Endothelial cell of umbilical vein (primary cell): ENCODE measurements around the gene RUNX2. TPM values are rescaled to one million over a fixed set of nuclear protein-coding genes. Genes with fewer than 3 reads are reported as not detected.

ENCODE experiments used
- BruUV-seq: library from RNA; stranded (reverse); fragments of 400-500 nt; replicated peaks from 2 replicates; lab custom pipeline; 2021; lab: Mats Ljungman, UMichigan
- CTCF ChIA-PET: fragments of 300-600, 350-600 bp; sonication (Branson Sonifier 250); formaldehyde crosslinking; loops from one replicate; lab custom pipeline; 2021; ENCODE audit warnings: antibody characterized with exemption, inconsistent platforms; lab: Charles Lee
- POLR2A ChIA-PET: fragments of 300-600, 350-600 bp; sonication (Branson Sonifier 250); formaldehyde crosslinking; loops from one replicate; lab custom pipeline; 2021; ENCODE audit warnings: antibody characterized with exemption, inconsistent platforms; lab: Charles Lee
- DNase-seq: peaks from one replicate; pipeline ENCODE4 v3.0.0-alpha.2; 2011; ENCODE audit warnings: low read depth, low spot score
- FAIRE-seq: peaks from 2 replicates; lab custom pipeline; 2011; peaks lifted over from hg19 to GRCh38; lab: Jason Lieb, UNC
- H2AFZ ChIP-seq: 2 replicates; pipeline ENCODE4 v1.6.0; 2012; ENCODE audit warnings: low read depth, low read length, control low read depth, inconsistent platforms
- H3K27ac ChIP-seq: 2 replicates; pipeline ENCODE4 v1.5.1; 2011; ENCODE audit warnings: low read depth, mild to moderate bottlenecking, control low read depth, low read length, moderate library complexity; ENCODE audit not compliant: insufficient read depth
- H3K27me3 ChIP-seq, 2 experiments: 2 replicates each; pipeline versions ENCODE4 v1.6.0 to v1.6.1; 2011; ENCODE audit warnings: low read length in 2 of 2, mixed read lengths in 1 of 2; ENCODE audit not compliant: control insufficient read depth in 2 of 2, insufficient read depth in 2 of 2
- H3K36me3 ChIP-seq, 2 experiments: 2 replicates in 1 of 2; 3 replicates in 1 of 2; pipeline ENCODE4 v1.5.1; 2011; ENCODE audit warnings: low read length in 2 of 2, mild to moderate bottlenecking in 1 of 2, moderate library complexity in 1 of 2; ENCODE audit not compliant: control insufficient read depth in 2 of 2, insufficient read depth in 2 of 2; ENCODE audit errors: extremely low read depth in 1 of 2
- H3K4me1 ChIP-seq: 3 replicates; pipeline ENCODE4 v1.5.1; 2011; ENCODE audit warnings: mild to moderate bottlenecking, low read length; ENCODE audit not compliant: control insufficient read depth, insufficient read depth; ENCODE audit errors: extremely low read depth
- H3K4me2 ChIP-seq: 2 replicates; pipeline ENCODE4 v1.6.1; 2011; ENCODE audit warnings: low read length, control low read depth, mixed read lengths; ENCODE audit not compliant: insufficient read depth
- H3K4me3 ChIP-seq, 3 experiments: fragments of 200-600 bp in 1 of 3; sonication (generic), shearing (Covaris generic) in 1 of 3; replicated peaks in 1 of 3; 2 replicates each; pipeline ENCODE4 v1.5.1; 2011 to 2016; ENCODE audit warnings: control low read depth in 3 of 3, low read length in 3 of 3, mild to moderate bottlenecking in 2 of 3, inconsistent platforms in 1 of 3, low read depth in 1 of 3, moderate library complexity in 1 of 3; ENCODE audit not compliant: insufficient read depth in 1 of 3
- H3K79me2 ChIP-seq: 2 replicates; pipeline ENCODE4 v1.6.0; 2012; ENCODE audit warnings: low read length, inconsistent platforms; ENCODE audit not compliant: control insufficient read depth, insufficient read depth
- H3K9ac ChIP-seq: replicated peaks from 2 replicates; pipeline ENCODE3; 2011; ENCODE audit warnings: low read length, control low read depth; ENCODE audit not compliant: insufficient read depth; ENCODE audit errors: extremely low read depth
- H3K9me1 ChIP-seq: replicated peaks from 3 replicates; pipeline ENCODE4 v1.6.0; 2011; ENCODE audit warnings: mild to moderate bottlenecking, low read length; ENCODE audit not compliant: control insufficient read depth, insufficient read depth; ENCODE audit errors: extremely low read depth
- H3K9me3 ChIP-seq: replicated peaks from 2 replicates; pipeline ENCODE4 v1.5.1; 2012; ENCODE audit warnings: low read length, inconsistent platforms; ENCODE audit not compliant: control insufficient read depth, insufficient read depth
- H4K20me1 ChIP-seq: replicated peaks from 2 replicates; pipeline ENCODE3; 2011; ENCODE audit warnings: mild to moderate bottlenecking, low read length; ENCODE audit not compliant: control insufficient read depth, insufficient read depth; ENCODE audit errors: extremely low read depth
- CTCF ChIP-seq, 2 donors: IDR thresholded peaks; 1 replicate in 1 of 2; 2 replicates in 1 of 2; pipeline ENCODE4 v1.5.1; 2011; ENCODE audit warnings: low read length in 2 of 2, mild to moderate bottlenecking in 2 of 2, moderate library complexity in 2 of 2, control low read depth in 1 of 2, inconsistent platforms in 1 of 2, low read depth in 1 of 2; ENCODE audit not compliant: insufficient read depth in 1 of 2; ENCODE audit errors: extremely low read depth in 1 of 2
- EZH2 ChIP-seq: IDR thresholded peaks from 2 replicates; pipeline ENCODE4 v1.6.1; 2012; ENCODE audit warnings: borderline replicate concordance, low read depth, mild to moderate bottlenecking, moderate library complexity, low read length, inconsistent platforms; ENCODE audit not compliant: severe bottlenecking
- FOS ChIP-seq: IDR thresholded peaks from 2 replicates; pipeline ENCODE4 v1.6.1; 2011; ENCODE audit warnings: mild to moderate bottlenecking, low read length, moderate library complexity, borderline replicate concordance; ENCODE audit not compliant: insufficient read depth
- GATA2 ChIP-seq: IDR thresholded peaks from 2 replicates; pipeline ENCODE4 v1.7.0; 2011; ENCODE audit warnings: low read depth, mild to moderate bottlenecking, moderate library complexity, mixed read lengths, low read length; ENCODE audit not compliant: insufficient read length, insufficient read depth
- MAX ChIP-seq: IDR thresholded peaks from 2 replicates; pipeline ENCODE4 v1.6.1; 2011; ENCODE audit not compliant: insufficient read depth, insufficient read length
- MYC ChIP-seq: IDR thresholded peaks from one replicate; pipeline ENCODE4 v1.6.1; 2011; ENCODE audit warnings: mild to moderate bottlenecking, low read depth, low read length
- POLR2AphosphoS5 ChIP-seq: IDR thresholded peaks from 2 replicates; pipeline ENCODE4 v1.6.1; 2012; ENCODE audit warnings: low read depth, mild to moderate bottlenecking, control low read depth, low read length, moderate library complexity; ENCODE audit not compliant: insufficient read depth
- dilution Hi-C: fragments of 300-500 bp; cut with MboI; formaldehyde crosslinking; loops from one replicate; pipeline ENCODE4 v1.15.0; 2019; ENCODE audit warnings: low sequenced_read_pairs; ENCODE audit not compliant: extremely low pct_ligation_motif_present
- intact Hi-C: fragments of 100-400 bp; cut with micrococcal nuclease; formaldehyde crosslinking; loops from one replicate; pipeline ENCODE4 v1.10.0; 2022
- polyA plus RNA-seq, 4 experiments: library from polyadenylated mRNA; depleted of rRNA in 3 of 4; stranded (reverse) in 3 of 4; unstranded in 1 of 4; fragments of >200 nt; gene quantifications; 2 replicates each; pipeline versions ENCODE4 v1.2.1 to v1.2.3, GENCODE V29; 2011 to 2012; ENCODE audit warnings: missing spikeins in 1 of 4
- total RNA-seq: library from RNA; stranded (reverse); gene quantifications from 2 replicates; pipeline ENCODE4 v1.2.3, GENCODE V29; 2021

Gene RUNX2
- total and polyA plus RNA-seq, 2 donors (not counting 3 experiments of a cell fraction or from before 2014, with no cell fraction given): 0.06 TPM; not detected in 1

- no peaks in the 10 kb centered on the region for H4K20me1 ChIP-seq
- no peaks in the 10 kb centered on the region for H3K36me3 ChIP-seq
- BruUV-seq: no TSS peak
- intact Hi-C loops: loop anchor here (2.0 to 5.0 kb wide), 3 partner anchors 41 to 157 kb away; no protein-coding TSS in a partner anchor
- H3K4me1 ChIP-seq: peaks cover 17% of the 10 kb centered on the region
- no peaks in the 10 kb centered on the region for H3K9me3 ChIP-seq
- H3K9me1 ChIP-seq: no peaks in the 10 kb centered on the region
- H3K4me3 ChIP-seq: no peak overlapping the region
- POLR2A ChIA-PET: no interaction called here
- FAIRE-seq (no peak), DNase-seq (peak; percentile 29)
- H3K4me2 ChIP-seq: no peak overlapping the region
- no peak overlapping the region for H2AFZ ChIP-seq
- dilution Hi-C loops: no loop called here
- peaks cover 67 to 96% of the 10 kb centered on the region in 2 experiments for H3K27me3 ChIP-seq
- peak; percentile 99 for TF ChIP-seq EZH2
- TF ChIP-seq POLR2AphosphoS5: no peak
- H3K9ac ChIP-seq: no peak overlapping the region
- no peak overlapping the region for H3K27ac ChIP-seq
- H3K79me2 ChIP-seq: no peaks in the 10 kb centered on the region
- CTCF ChIA-PET: interaction anchor here (0.9 to 4.9 kb wide), 6 partner anchors 295 to 944 kb away, joined by 3 to 50 read pairs (median 6); no protein-coding TSS in a partner anchor
Observed at GRCh38 chr6:45420083-45420908, 92.2 kb downstream of the RUNX2 start.

GRCh38 chr6:45420909-45421708 lies 93.0 kb downstream of the RUNX2 start:
- dilution Hi-C loops: no loop called here
- Histone ChIP-seq H4K20me1 (no peaks in the 10 kb centered on the region), H3K27ac (no peak overlapping the region), H3K9ac (no peak overlapping the region), H2AFZ (peak overlapping the region; percentile 75), H3K4me1 (peaks cover 17% of the 10 kb centered on the region), H3K9me3 (no peaks in the 10 kb centered on the region), H3K4me3 (peak overlapping the region; percentile 19 to 44 (median 34)), H3K36me3 (no peaks in the 10 kb centered on the region), H3K9me1 (no peaks in the 10 kb centered on the region), H3K4me2 (peak overlapping the region; percentile 32), H3K27me3 (peaks cover 63 to 96% of the 10 kb centered on the region in 2 experiments), H3K79me2 (no peaks in the 10 kb centered on the region)
- no peak for TF ChIP-seq POLR2AphosphoS5
- no peak for TF ChIP-seq MAX
- TF ChIP-seq FOS: no peak
- no peak for TF ChIP-seq GATA2
- no peak for TF ChIP-seq MYC
- TF ChIP-seq EZH2: peak; percentile 19
- TF ChIP-seq CTCF (IDR thresholded peaks at IDR 0.05; ENCODE audit: extremely low read depth in 1 of 2, insufficient read depth in 1 of 2, low read depth in 1 of 2, low read length in 2 of 2): no peak
- POLR2A ChIA-PET: interaction anchor here (1.2 kb wide), 1 partner anchor 43 kb away, joined by 4 read pairs; no protein-coding TSS in a partner anchor
- BruUV-seq: no TSS peak
- CTCF ChIA-PET: interaction anchor here (0.9 to 4.9 kb wide), 6 partner anchors 43 to 945 kb away, joined by 3 to 50 read pairs (median 4); partner anchors contain the start of gene SUPT3H
- intact Hi-C loops: loop anchor here (2.0 to 5.0 kb wide), 3 partner anchors 42 to 156 kb away; no protein-coding TSS in a partner anchor
- DNase-seq (peak; percentile 42), FAIRE-seq (no peak)
